HTR-8/SVneo (cell line): ENCODE measurements around the gene COA4.
"Not testable (repeated sequence)": the region's sequence is repeated elsewhere in the genome, so short reads cannot be mapped to it uniquely, and the experiment has no call there.

Experiments
- DNase-seq: peaks from one replicate; pipeline ENCODE4 v3.0.0; 2011; ENCODE audit warnings: low spot score, mixed read lengths; ENCODE audit not compliant: insufficient read length
- FAIRE-seq: peaks from 2 replicates; lab custom pipeline; 2011; peaks lifted over from hg19 to GRCh38; lab: Jason Lieb, UNC

The COA4 gene

DNA sequence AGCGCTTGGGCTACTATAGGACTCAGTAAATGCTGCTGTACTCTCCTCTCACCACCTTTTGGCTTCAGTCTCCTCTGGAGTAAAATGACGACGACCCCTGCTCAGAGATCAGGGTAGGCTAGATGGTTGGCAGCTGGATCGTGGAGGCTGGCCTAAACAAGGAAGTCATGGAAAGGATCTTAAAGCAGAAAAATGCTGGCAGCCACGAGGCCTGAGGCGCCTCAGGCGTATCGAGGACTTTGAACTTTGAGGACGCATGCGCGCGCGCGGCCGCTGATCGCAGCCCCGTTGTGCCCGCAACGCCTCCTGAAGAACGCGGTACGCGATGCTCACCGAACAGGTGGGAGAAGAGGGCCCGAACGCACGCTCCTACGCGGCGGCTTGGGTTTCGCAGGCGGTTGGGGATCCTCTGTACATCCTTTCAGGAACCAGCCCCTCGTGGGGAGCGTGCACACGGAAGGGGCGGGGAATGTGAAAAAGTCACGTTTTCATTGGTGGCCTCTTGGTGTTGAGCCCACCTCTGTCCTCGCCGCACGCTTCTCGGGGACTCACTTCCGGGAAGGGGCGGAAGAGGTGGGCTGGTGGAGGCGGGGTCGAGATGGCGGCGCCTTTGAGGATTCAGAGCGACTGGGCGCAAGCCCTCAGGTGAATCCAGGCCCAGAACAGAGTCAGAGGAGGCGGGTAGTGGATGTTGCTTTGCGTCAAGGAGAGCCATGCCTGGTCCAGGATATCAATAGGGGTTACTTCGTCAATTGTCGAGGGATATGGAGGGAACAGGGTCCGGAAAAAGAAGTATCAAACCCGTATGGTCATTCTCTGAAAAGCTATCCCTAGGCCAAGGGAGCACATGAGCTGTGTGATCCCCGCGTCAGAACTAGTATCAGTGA is at the start of gene COA4, which contains the start of gene PAAF1:
COA4 (minus strand) TSS at position 423 of the 887 bp plus-strand sequence. CDS start 3,468 bp downstream, outside the sequence.
PAAF1 (plus strand) TSS at position 576 of the 887 bp plus-strand sequence; CDS start at position 599, 23 bp downstream.
- peak; percentile 96 for FAIRE-seq

GRCh38 chr11:73921180-73921579 is 44.5 kb upstream of the COA4 start:
- FAIRE-seq (no peak), DNase-seq (no peak)

More for the DNA sequence above, at the start of gene COA4, which contains the start of gene PAAF1:
- DNase-seq, result peak; percentile 99

GRCh38 chr11:73916435-73916834 is 39.8 kb upstream of the COA4 start:
- FAIRE-seq, result no peak
- no peak for DNase-seq

DNA sequence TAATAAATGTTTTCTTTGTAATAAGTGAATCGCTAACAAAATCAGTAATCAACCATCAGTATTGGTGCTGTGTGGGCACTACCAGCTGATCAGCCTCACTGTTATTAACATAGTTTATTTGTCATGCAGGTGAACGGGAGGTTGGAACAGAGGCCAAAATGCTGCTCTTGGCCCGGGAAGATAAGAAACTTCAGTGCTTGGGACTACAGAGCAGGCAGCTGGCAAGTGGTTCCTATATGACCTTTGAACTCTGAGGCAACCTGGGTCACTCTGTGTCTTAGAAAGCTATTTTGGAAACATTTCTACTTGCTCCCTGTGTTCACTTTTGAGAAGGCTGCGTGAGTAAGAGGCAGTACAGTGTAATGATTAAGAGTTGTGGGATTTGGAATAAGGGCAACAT is 37.6 kb upstream of the COA4 start:
- no peak for FAIRE-seq
- DNase-seq, result no peak

DNA sequence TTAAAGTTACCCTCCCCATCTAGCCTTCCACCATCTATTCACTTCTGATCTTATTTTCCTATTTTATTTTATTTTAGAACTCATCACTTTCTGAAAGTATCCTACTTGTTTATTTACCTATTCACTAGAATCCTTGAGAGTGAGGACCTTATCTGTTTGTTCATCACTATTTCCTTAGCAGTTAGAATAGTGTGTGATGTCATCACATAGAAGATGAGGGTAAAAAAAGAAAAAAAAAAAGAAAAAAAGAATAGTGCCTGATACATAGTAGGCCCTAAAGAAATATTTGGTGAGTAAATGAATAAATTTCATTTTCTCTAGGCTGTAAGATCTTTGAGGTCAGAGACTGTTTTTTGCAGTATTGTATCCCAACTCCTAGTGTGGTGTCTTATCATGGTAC is 36.8 kb upstream of the COA4 start:
- FAIRE-seq (no peak), DNase-seq (no peak)

- no peak for FAIRE-seq
- no peak for DNase-seq
Observed at GRCh38 chr11:73912026-73912425, 35.4 kb upstream of the COA4 start.

DNA sequence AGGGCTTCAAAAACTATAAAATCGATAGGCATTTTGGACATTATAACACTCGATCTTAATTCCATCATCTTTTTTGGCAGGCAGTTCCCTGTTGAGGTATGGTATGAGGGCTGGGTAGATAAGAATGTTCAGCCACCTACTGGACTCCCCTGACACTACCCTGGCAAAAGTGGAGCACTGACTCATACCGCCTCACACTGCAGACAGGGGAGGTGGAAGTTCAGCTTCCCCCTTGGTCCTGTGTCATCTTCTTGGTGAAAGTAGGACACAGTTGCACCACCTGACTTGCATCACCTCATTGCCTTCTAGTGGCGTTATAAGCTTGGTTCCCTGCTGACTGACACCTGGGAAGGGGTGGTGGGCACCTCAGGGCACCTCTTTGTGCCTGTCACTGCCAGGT is 30.5 kb upstream of the COA4 start:
- FAIRE-seq, result peak; percentile 74
- peak; percentile 45 for DNase-seq

- no peak for DNase-seq
- peak; percentile 60 for FAIRE-seq
Observed at GRCh38 chr11:73902303-73902702, 25.7 kb upstream of the COA4 start.

DNA sequence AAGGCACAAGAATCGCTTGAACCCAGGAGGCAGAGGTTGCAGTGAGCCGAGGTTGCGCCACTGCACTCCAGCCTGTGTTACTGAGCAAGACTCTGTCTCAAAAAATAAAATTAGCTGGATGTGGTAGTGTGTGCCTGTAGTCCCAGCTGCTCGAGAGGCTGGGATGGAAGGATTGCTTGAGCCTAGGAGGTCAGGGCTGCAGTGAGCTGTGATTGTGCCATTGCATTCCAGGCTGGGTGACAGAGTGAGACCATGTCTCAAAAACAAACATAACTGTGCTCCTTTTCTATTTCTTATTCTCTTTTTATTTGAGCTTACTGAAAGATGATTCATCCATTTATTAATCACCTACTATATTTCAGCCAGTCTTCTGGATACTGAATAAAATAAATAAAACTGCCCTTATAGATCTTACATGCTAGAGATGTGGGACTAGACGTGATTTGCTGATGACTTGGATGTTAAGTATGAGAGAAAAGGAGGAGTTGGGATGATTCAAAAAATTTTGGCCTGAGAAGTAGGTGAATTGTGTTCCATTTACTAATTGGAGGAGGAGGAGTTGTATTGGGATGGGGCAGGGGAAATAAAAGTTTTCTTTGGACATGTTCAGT is 18.2 kb upstream of the COA4 start:
- FAIRE-seq (no peak), DNase-seq (no peak)

GRCh38 chr11:73893041-73893440 is 16.4 kb upstream of the COA4 start:
- DNase-seq (no peak), FAIRE-seq (no peak)

- FAIRE-seq (no peak), DNase-seq (no peak)
Observed at GRCh38 chr11:73889536-73889935, 12.9 kb upstream of the COA4 start.

DNA sequence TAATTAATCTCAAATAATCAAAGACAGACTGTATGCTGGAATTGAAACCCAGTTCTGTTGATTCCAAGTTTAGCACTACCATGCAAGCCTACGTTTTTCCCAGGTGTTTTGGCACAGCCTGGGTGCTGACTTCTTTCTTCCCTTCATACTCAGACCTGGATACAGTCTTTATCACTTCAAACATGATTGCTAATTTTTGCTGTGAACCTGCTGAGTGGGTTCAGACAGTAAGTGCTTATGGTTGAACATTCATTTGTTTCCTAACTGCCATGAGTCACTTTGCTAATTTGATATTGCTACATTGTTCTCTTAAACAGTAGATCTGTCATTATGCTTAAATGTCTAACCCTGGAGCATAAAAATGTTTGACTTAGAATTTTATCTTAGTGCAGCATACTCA is 12.4 kb upstream of the COA4 start:
- no peak for DNase-seq

GRCh38 chr11:73888244-73888643 is 11.6 kb upstream of the COA4 start:
- no peak for FAIRE-seq
- DNase-seq, result no peak

More for the DNA sequence above, 12.4 kb upstream of the COA4 start:
- no peak for FAIRE-seq

DNA sequence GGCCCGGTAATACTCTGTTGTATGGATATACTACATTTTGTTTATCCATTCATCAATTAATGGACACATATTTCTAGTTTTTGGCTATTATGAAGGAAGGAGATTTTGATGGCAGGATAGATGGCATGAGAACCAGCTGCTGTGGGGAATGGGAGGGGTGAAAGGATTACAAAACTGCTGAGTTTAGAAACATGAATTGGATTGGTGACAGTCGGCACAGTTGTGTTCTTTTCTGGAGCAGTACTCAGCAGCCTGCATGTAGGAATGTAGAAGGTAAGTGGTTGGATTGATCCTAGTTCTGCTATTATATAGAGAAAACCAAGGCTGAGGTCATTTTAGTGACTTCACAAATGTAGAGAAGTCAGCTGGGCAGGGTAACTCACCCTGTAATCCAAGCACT is 7.2 kb upstream of the COA4 start:
- FAIRE-seq (no peak), DNase-seq (no peak)

- not testable (repeated sequence) for FAIRE-seq, DNase-seq
Observed at GRCh38 chr11:73880449-73880848, 3.8 kb upstream of the COA4 start.

DNA sequence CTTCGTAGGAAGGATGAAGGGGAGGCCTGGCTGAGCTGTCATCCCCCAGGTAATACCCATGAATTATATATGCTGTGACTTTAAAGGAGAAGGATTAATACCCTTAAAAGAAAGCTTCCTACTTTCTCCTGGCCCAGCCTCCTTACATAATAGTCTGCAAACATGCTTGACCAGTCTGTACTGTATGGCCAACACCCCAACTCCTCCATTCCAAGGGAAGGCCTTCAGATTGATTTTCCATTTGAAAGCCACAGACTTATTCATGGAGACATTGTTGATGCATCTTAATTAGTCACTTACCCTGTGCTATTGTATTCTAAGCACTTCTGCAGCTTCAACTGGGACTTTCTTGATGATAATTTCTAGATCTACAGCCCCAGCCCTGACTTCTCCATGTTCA is 2.1 kb upstream of the COA4 start:
- FAIRE-seq (no peak), DNase-seq (no peak)

DNA sequence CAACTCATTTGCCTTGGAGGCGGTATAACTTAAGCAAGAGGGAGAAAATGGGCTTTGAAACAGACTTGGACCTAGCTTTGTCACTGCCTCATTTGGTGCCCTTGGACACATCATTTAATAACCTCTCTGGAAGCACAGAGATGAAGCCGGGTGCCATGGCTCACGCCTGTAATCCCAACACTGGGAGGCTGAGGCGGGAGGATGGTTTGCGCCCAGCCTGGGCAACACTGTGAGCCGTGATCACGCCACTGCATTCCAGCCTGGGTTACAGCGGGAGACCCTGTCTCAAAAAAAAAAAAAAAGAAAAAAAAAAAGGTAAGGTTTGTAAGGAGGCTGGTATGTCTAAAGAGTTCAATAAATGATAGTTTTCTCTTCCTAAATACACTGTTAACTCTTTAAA is 806 bp downstream of the COA4 start:
- FAIRE-seq, result no peak
- no peak for DNase-seq

- FAIRE-seq (no peak), DNase-seq (no peak)
Observed at GRCh38 chr11:73875380-73875779, 1.3 kb downstream of the COA4 start.

DNA sequence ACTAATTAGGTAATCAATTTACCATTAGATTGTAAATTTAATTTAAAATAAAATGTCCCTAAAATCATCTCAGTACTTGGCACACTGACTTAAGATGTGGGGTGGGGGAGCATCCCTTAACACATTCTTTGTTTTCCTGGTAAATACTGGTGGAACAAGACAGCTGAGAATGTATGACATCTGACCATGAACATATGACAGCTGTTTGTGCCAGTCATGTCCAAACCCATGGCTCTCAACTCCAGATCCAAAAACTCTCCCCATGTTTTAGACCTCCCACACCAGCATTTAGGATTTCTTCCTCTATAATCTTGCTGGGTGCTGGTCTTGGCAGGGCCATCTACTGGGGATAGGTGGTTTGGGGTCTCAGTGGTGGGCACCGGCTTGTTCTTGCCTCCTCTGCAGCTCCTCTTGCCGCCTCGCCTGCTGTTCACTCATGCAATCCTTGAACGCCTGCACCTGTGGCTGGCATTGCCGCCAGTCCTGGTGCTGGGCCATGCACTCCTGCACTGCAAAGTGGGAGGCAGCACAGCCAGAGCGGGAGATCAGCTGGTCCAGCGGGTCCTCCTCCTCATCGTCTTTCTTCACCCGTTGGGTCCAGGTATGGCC is 3.8 kb downstream of the COA4 start:
- FAIRE-seq (no peak), DNase-seq (no peak)

DNA sequence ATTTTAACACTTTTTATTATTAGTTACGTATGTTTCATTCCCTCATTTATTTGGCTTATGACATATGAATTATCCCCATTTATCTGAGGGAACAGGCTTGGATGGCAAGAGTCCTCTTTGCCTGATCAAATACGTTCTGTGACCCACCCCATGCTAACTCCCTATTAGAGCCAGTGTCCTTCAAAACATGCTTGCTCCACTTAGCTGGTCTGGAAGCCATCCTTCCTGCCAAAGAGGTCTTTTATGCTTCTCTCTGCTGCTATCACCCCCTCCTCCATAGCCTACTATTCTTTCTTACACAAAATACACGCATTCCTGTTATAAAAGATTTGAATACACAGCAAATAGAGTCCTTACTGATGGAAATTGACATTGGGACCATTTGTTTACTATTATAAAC is 6.4 kb downstream of the COA4 start:
- DNase-seq, result no peak

More for the DNA sequence above, 6.4 kb downstream of the COA4 start:
- FAIRE-seq, result no peak
